IMR-90 (cell line): Measurements from ENCODE around the gene CACNG8. TPM values are rescaled to one million over a fixed set of nuclear protein-coding genes. Genes with fewer than 3 reads are reported as not detected.
A peak's percentile ranks its signal among the peaks of the same experiment; 100 is the strongest.

Experiments
- ATAC-seq: fragments of 200-7000 bp; cut with Tn5 transposase; 2 replicates; pipeline ENCODE4 v1.9.1; 2020; ENCODE audit warnings: low read depth, mild to moderate bottlenecking, moderate library complexity
- BruUV-seq: library from RNA; stranded (reverse); fragments of 400-500 nt; replicated peaks from 2 replicates; lab custom pipeline; 2021; lab: Mats Ljungman, UMichigan
- CTCF ChIA-PET: fragments of 300-600 bp; formaldehyde crosslinking; extraction: SDS; loops from one replicate; lab custom pipeline; 2021; ENCODE audit warnings: antibody characterized with exemption; lab: Yijun Ruan, JAX
- POLR2A ChIA-PET: fragments of 300-600 bp; sonication (Branson Sonifier 250); formaldehyde crosslinking; loops from one replicate; lab custom pipeline; 2022; ENCODE audit warnings: antibody characterized with exemption; ENCODE audit not compliant: unreplicated experiment; lab: Charles Lee
- DNase-seq: peaks from one replicate; pipeline ENCODE4 v3.0.0; 2013
- H2AFZ ChIP-seq: replicated peaks from 2 replicates; pipeline ENCODE3; 2013; ENCODE audit warnings: low read length, mild to moderate bottlenecking; ENCODE audit not compliant: poor library complexity
- H2AK5ac ChIP-seq: 2 replicates; pipeline ENCODE4 v1.6.1; 2013; ENCODE audit warnings: low read depth, low read length, inconsistent platforms
- H2AK9ac ChIP-seq: replicated peaks from 2 replicates; pipeline ENCODE3; 2013; ENCODE audit warnings: mild to moderate bottlenecking, low read depth, low read length, moderate library complexity; ENCODE audit not compliant: poor library complexity
- H2BK120ac ChIP-seq: 2 replicates; pipeline ENCODE4 v1.6.1; 2013; ENCODE audit warnings: low read depth, low read length, inconsistent platforms
- H2BK15ac ChIP-seq: 3 replicates; pipeline ENCODE4 v1.6.1; 2013; ENCODE audit warnings: low read depth, low read length, inconsistent platforms
- H2BK20ac ChIP-seq: 2 replicates; pipeline ENCODE4 v1.6.1; 2013; ENCODE audit warnings: low read depth, mild to moderate bottlenecking, inconsistent platforms, low read length, moderate library complexity
- H2BK5ac ChIP-seq: 2 replicates; pipeline ENCODE4 v1.6.1; 2013; ENCODE audit warnings: mild to moderate bottlenecking, low read depth, low read length, inconsistent platforms; ENCODE audit not compliant: poor library complexity, severe bottlenecking
- H3K14ac ChIP-seq: replicated peaks from 2 replicates; pipeline ENCODE4 v1.6.1; 2013; ENCODE audit warnings: low read depth, low read length, inconsistent platforms
- H3K18ac ChIP-seq: 2 replicates; pipeline ENCODE4 v1.6.1; 2013; ENCODE audit warnings: low read depth, low read length, control low read depth
- H3K23ac ChIP-seq: 2 replicates; pipeline ENCODE4 v1.6.1; 2013; ENCODE audit warnings: low read depth, low read length, inconsistent platforms
- H3K27ac ChIP-seq: 2 replicates; pipeline ENCODE4 v1.5.1; 2013; ENCODE audit warnings: mild to moderate bottlenecking, control low read depth, low read length; ENCODE audit not compliant: insufficient read depth
- H3K27me3 ChIP-seq: 2 replicates; pipeline ENCODE4 v1.6.1; 2013; ENCODE audit warnings: low read length; ENCODE audit not compliant: control insufficient read depth, insufficient read depth
- H3K36me3 ChIP-seq: 2 replicates; pipeline ENCODE4 v1.6.1; 2013; ENCODE audit warnings: low read length, mixed read lengths; ENCODE audit not compliant: control insufficient read depth, insufficient read depth
- H3K4ac ChIP-seq: 2 replicates; pipeline ENCODE4 v1.6.1; 2013; ENCODE audit warnings: low read depth, low read length, inconsistent platforms
- H3K4me1 ChIP-seq: 2 replicates; pipeline ENCODE4 v1.6.1; 2013; ENCODE audit warnings: low read length, mixed read lengths; ENCODE audit not compliant: control insufficient read depth, insufficient read depth
- H3K4me2 ChIP-seq: 2 replicates; pipeline ENCODE4 v1.6.1; 2013; ENCODE audit warnings: low read depth, mild to moderate bottlenecking, control low read depth, low read length, moderate library complexity
- H3K4me3 ChIP-seq: 2 replicates; pipeline ENCODE4 v1.5.1; 2013; ENCODE audit warnings: low read depth, mild to moderate bottlenecking, control low read depth, low read length, moderate library complexity; ENCODE audit not compliant: insufficient read depth
- H3K56ac ChIP-seq: 2 replicates; pipeline ENCODE4 v1.6.1; 2013; ENCODE audit warnings: low read length, inconsistent platforms; ENCODE audit not compliant: insufficient read depth; ENCODE audit errors: extremely low read depth
- H3K79me1 ChIP-seq, 2 experiments: 2 replicates each; pipeline ENCODE4 v1.6.1; 2013; ENCODE audit warnings: low read length in 2 of 2, inconsistent platforms in 1 of 2, low read depth in 1 of 2
- H3K9ac ChIP-seq: 2 replicates; pipeline ENCODE4 v1.6.1; 2013; ENCODE audit warnings: low read depth, low read length, control low read depth
- H3K9me1 ChIP-seq: 2 replicates; pipeline ENCODE4 v1.6.1; 2013; ENCODE audit warnings: low read length, inconsistent platforms; ENCODE audit not compliant: insufficient read depth
- H3K9me3 ChIP-seq: 2 replicates; pipeline ENCODE4 v1.6.1; 2013; ENCODE audit warnings: low read length; ENCODE audit not compliant: control insufficient read depth, insufficient read depth
- H4K20me1 ChIP-seq: 2 replicates; pipeline ENCODE4 v1.6.1; 2013; ENCODE audit warnings: low read length, inconsistent platforms; ENCODE audit not compliant: insufficient read depth
- H4K5ac ChIP-seq: 2 replicates; pipeline ENCODE4 v1.6.1; 2013; ENCODE audit warnings: mild to moderate bottlenecking, low read depth, low read length, control low read depth
- H4K8ac ChIP-seq, 2 experiments: 2 replicates each; pipeline ENCODE4 v1.6.1; 2013; ENCODE audit warnings: low read depth in 2 of 2, low read length in 2 of 2, control low read depth in 1 of 2, inconsistent platforms in 1 of 2
- H4K91ac ChIP-seq: 2 replicates; pipeline ENCODE4 v1.6.1; 2013; ENCODE audit warnings: low read depth, low read length, inconsistent platforms; ENCODE audit not compliant: insufficient read depth
- BHLHE40 ChIP-seq: fragments of 150-350 bp; IDR thresholded peaks from 2 replicates; pipeline ENCODE4 v1.6.1; 2016; ENCODE audit warnings: mild to moderate bottlenecking, low read depth, low read length
- CEBPB ChIP-seq: IDR thresholded peaks from 2 replicates; pipeline ENCODE4 v1.6.1; 2012; ENCODE audit warnings: low read depth, low read length, improper control_type of control experiment
- CHD1 ChIP-seq: IDR thresholded peaks from 2 replicates; pipeline ENCODE4 v1.6.1; 2012; ENCODE audit warnings: low read depth, low read length, improper control_type of control experiment
- CTCF ChIP-seq: conservative IDR thresholded peaks from 2 replicates; pipeline ENCODE4 v1.5.1; 2012; ENCODE audit warnings: mild to moderate bottlenecking, low read depth, low read length, improper control_type of control experiment
- ELK1 ChIP-seq: fragments of 150-350 bp; IDR thresholded peaks from 2 replicates; pipeline ENCODE4 v1.6.1; 2016; ENCODE audit warnings: low read depth, mild to moderate bottlenecking, low read length, moderate library complexity, borderline replicate concordance
- FOS ChIP-seq: fragments of 150-350 bp; IDR thresholded peaks from 2 replicates; pipeline ENCODE4 v1.6.1; 2016; ENCODE audit warnings: low read depth, low read length
- MAFK ChIP-seq: IDR thresholded peaks from 2 replicates; pipeline ENCODE4 v1.6.1; 2012; ENCODE audit warnings: low read depth, low read length, improper control_type of control experiment
- MAZ ChIP-seq: IDR thresholded peaks from 2 replicates; pipeline ENCODE4 v1.6.1; 2012; ENCODE audit warnings: low read depth, mild to moderate bottlenecking, low read length, improper control_type of control experiment, moderate library complexity, borderline replicate concordance
- MXI1 ChIP-seq: IDR thresholded peaks from 2 replicates; pipeline ENCODE4 v1.6.1; 2012; ENCODE audit warnings: low read depth, mild to moderate bottlenecking, low read length, moderate library complexity, borderline replicate concordance
- NFE2L2 ChIP-seq: fragments of 150-350 bp; IDR thresholded peaks from 2 replicates; pipeline ENCODE4 v1.6.1; 2016; ENCODE audit warnings: low read depth, mild to moderate bottlenecking, low read length
- POLR2A ChIP-seq: IDR thresholded peaks from 2 replicates; pipeline ENCODE4 v1.6.1; 2012; ENCODE audit warnings: mild to moderate bottlenecking, low read depth, low read length
- RAD21 ChIP-seq: IDR thresholded peaks from 2 replicates; pipeline ENCODE4 v1.6.1; 2012; ENCODE audit warnings: low read length, improper control_type of control experiment
- RCOR1 ChIP-seq: IDR thresholded peaks from 2 replicates; pipeline ENCODE4 v1.6.1; 2012; ENCODE audit warnings: mild to moderate bottlenecking, low read length, improper control_type of control experiment; ENCODE audit not compliant: insufficient replicate concordance
- RFX5 ChIP-seq: IDR thresholded peaks from 2 replicates; pipeline ENCODE4 v1.8.0; 2012; ENCODE audit warnings: low read depth, mild to moderate bottlenecking, low read length, moderate library complexity
- SMC3 ChIP-seq: fragments of 150-350 bp; IDR thresholded peaks from 2 replicates; pipeline ENCODE4 v1.6.1; 2016; ENCODE audit warnings: low read depth, mild to moderate bottlenecking, antibody characterized with exemption, low read length, moderate library complexity
- USF2 ChIP-seq: fragments of 150-350 bp; IDR thresholded peaks from 2 replicates; pipeline ENCODE4 v1.6.1; 2017; ENCODE audit warnings: mild to moderate bottlenecking, antibody characterized with exemption, low read length, low read depth
- WGBS, 2 experiments: methylation state at CpG; one replicate each; pipeline versions ENCODE4 v1.1.5 to v1.1.7; 2013; ENCODE audit warnings: missing lambda C conversion rate in 2 of 2; ENCODE audit not compliant: insufficient read length in 1 of 2; ENCODE audit errors: extremely low coverage in 2 of 2; 5-methylcytosine and 5-hydroxymethylcytosine counted together
- dilution Hi-C: fragments of 300-500 bp; cut with HindIII; formaldehyde crosslinking; loops from one replicate; pipeline ENCODE4 v1.14.3; 2018; ENCODE audit warnings: low sequenced_read_pairs; ENCODE audit not compliant: unreplicated experiment
- in situ Hi-C: fragments of 300-500 bp; cut with MboI; formaldehyde crosslinking; loops from 3 replicates; pipeline ENCODE4 v1.14.3; 2019; ENCODE audit warnings: low sequenced_read_pairs, inconsistent platforms, mixed read lengths
- intact Hi-C: fragments of 100-400 bp; cut with micrococcal nuclease; formaldehyde crosslinking; loops from 2 replicates; pipeline ENCODE4 v1.10.0; 2022
- polyA plus RNA-seq, 3 experiments: library from polyadenylated mRNA; depleted of rRNA; stranded (reverse); fragments of >200 nt; gene quantifications; 2 replicates each; pipeline ENCODE4 v1.2.3, GENCODE V29; 2012; ENCODE audit warnings: low replicate concordance in 1 of 3
- total RNA-seq: library from RNA; depleted of rRNA; stranded (reverse); fragments of >200 nt; gene quantifications from 2 replicates; pipeline ENCODE4 v1.2.3, GENCODE V29; 2012

CACNG8 gene
- total and polyA plus RNA-seq, 2 of the 4 experiments (the other 2 are of a cell fraction) = 0.15 TPM; not detected in 1

- Histone ChIP-seq H3K4ac (no peak overlapping the region), H3K79me1 (no peaks in the 10 kb centered on the region), H2BK120ac (no peak overlapping the region), H3K27me3 (peaks cover 31% of the 10 kb centered on the region; the same call in 1 of the 2 replicates), H2BK15ac (no peak overlapping the region), H3K4me3 (no peak overlapping the region), H3K14ac (no peak overlapping the region), H2BK20ac (no peak overlapping the region), H4K20me1 (no peaks in the 10 kb centered on the region), H3K18ac (no peak overlapping the region), H4K8ac (no peak overlapping the region), H3K27ac (no peak overlapping the region), H2AK5ac (no peak overlapping the region), H3K9me1 (no peaks in the 10 kb centered on the region), H3K4me2 (no peak overlapping the region; the same call in 1 of the 2 replicates), H3K36me3 (no peaks in the 10 kb centered on the region), H3K56ac (no peak overlapping the region), H2AFZ (no peak overlapping the region), H3K4me1 (no peaks in the 10 kb centered on the region), H3K23ac (no peak overlapping the region), H4K91ac (no peak overlapping the region), H2AK9ac (no peak overlapping the region), H3K9me3 (no peaks in the 10 kb centered on the region), H3K9ac (no peak overlapping the region), H2BK5ac (no peak overlapping the region), H4K5ac (no peak overlapping the region)
- BruUV-seq = no TSS peak
- dilution Hi-C loops (no loop called here), in situ Hi-C loops (no loop called here), intact Hi-C loops (no loop called here)
- TF ChIP-seq POLR2A (no peak), ELK1 (no peak), RCOR1 (no peak), USF2 (no peak), CEBPB (no peak), SMC3 (no peak), RFX5 (no peak), NFE2L2 (no peak), RAD21 (no peak), BHLHE40 (no peak), MAZ (no peak), CTCF (no peak), FOS (no peak), MXI1 (no peak), CHD1 (no peak), MAFK (no peak)
- DNase-seq (peak; percentile 32), ATAC-seq (no peak)
- ChIA-PET POLR2A (no interaction called here), CTCF (no interaction called here)
- WGBS, 2 experiments = no CpG with 5 or more reads among the region's 5 CpGs
These were observed 32.1 kb downstream of the CACNG8 start for GRCh38 chr19:53994811-53995210.
